ENCODE data around the gene SIVA1. TPM values are rescaled to one million over a fixed set of nuclear protein-coding genes. Genes with fewer than 3 reads are reported as not detected.

SIVA1 gene
- total and polyA plus RNA-seq, 2 of the 4 experiments (the other 2 are of a cell fraction) = 166 to 184 TPM

GRCh38 chr14:104751539-104752422 lies 1.2 kb upstream of the SIVA1 start:
- Histone ChIP-seq H3K9me1 (ENCODE audit: insufficient read depth, low read length) (peaks cover 11% of the 10 kb centered on the region), H3K4me1 (ENCODE audit: control insufficient read depth, insufficient read depth, low read length) (peaks cover 25% of the 10 kb centered on the region), H3K56ac (ENCODE audit: extremely low read depth, insufficient read depth, low read length) (0 out of 2 replicates have a peak overlapping the region, but pooled peaks have one; percentile 52), H4K5ac (ENCODE audit: low read depth, low read length) (0 out of 2 replicates have a peak overlapping the region, but pooled peaks have one; percentile 36), H2BK5ac (ENCODE audit: low read depth, low read length, poor library complexity, severe bottlenecking) (peak overlapping the region; percentile 33), H3K79me1 (ENCODE audit: low read depth in 1 of 2, low read length in 2 of 2) (peaks cover 2 to 33% of the 10 kb centered on the region in 2 experiments; a peak in 2 of 4 replicates), H2AFZ (replicated peaks; ENCODE audit: low read length, poor library complexity) (peak overlapping the region; percentile 93), H4K91ac (ENCODE audit: insufficient read depth, low read depth, low read length) (no peak overlapping the region; the same call in 1 of the 2 replicates), H3K14ac (replicated peaks; ENCODE audit: low read depth, low read length) (peak overlapping the region; percentile 87), H2BK15ac (ENCODE audit: low read depth, low read length) (no peak overlapping the region), H3K18ac (ENCODE audit: low read depth, low read length) (no peak overlapping the region), H2AK5ac (ENCODE audit: low read depth, low read length) (no peak overlapping the region), H3K27ac (ENCODE audit: insufficient read depth, low read length) (peak overlapping the region; percentile 54), H3K4me2 (ENCODE audit: low read depth, low read length) (peak overlapping the region; percentile 87), H2AK9ac (replicated peaks; ENCODE audit: low read depth, low read length, poor library complexity) (peak overlapping the region; percentile 81), H3K36me3 (ENCODE audit: control insufficient read depth, insufficient read depth, low read length) (peaks cover 15% of the 10 kb centered on the region), H4K8ac (ENCODE audit: low read depth in 2 of 2, low read length in 2 of 2) (peak overlapping the region; percentile 64 to 79; a peak in 2 of 4 replicates), H3K9ac (ENCODE audit: low read depth, low read length) (peak overlapping the region; percentile 69; the same call in 1 of the 2 replicates), H3K9me3 (ENCODE audit: control insufficient read depth, insufficient read depth, low read length) (no peaks in the 10 kb centered on the region), H3K4ac (ENCODE audit: low read depth, low read length) (peak overlapping the region; percentile 52), H2BK120ac (ENCODE audit: low read depth, low read length) (peak overlapping the region; percentile 65; the same call in 1 of the 2 replicates), H4K20me1 (ENCODE audit: insufficient read depth, low read length) (peaks cover 32% of the 10 kb centered on the region), H3K4me3 (ENCODE audit: insufficient read depth, low read depth, low read length) (peak overlapping the region; percentile 46), H2BK20ac (ENCODE audit: low read depth, low read length) (no peak overlapping the region), H3K27me3 (ENCODE audit: control insufficient read depth, insufficient read depth, low read length) (no peaks in the 10 kb centered on the region), H3K23ac (ENCODE audit: low read depth, low read length) (no peak overlapping the region)
- no peak for ATAC-seq (ENCODE audit: low read depth)
- intact Hi-C loops (cut with micrococcal nuclease) = no loop called here
- DNase-seq = no peak
- no TSS peak for BruUV-seq (replicated peaks)
- ChIA-PET POLR2A (ENCODE audit: unreplicated experiment) (no interaction called here), CTCF (no interaction called here)
- 79% methylated on average over 24 of the region's 90 CpGs; no CpG with 5 or more reads in 1 of the 2 experiments for WGBS, 2 experiments (ENCODE audit: extremely low coverage in 2 of 2, insufficient read length in 1 of 2)
- TF ChIP-seq SMC3 (IDR thresholded peaks at IDR 0.05; ENCODE audit: low read depth, low read length) = no peak
- TF ChIP-seq NFE2L2 (IDR thresholded peaks at IDR 0.05; ENCODE audit: low read depth, low read length) = no peak
- no peak for TF ChIP-seq RAD21 (IDR thresholded peaks at IDR 0.05; ENCODE audit: low read length)
- TF ChIP-seq BHLHE40 (IDR thresholded peaks at IDR 0.05; ENCODE audit: low read depth, low read length) = no peak
- TF ChIP-seq RCOR1 (IDR thresholded peaks at IDR 0.05; ENCODE audit: insufficient replicate concordance, low read length) = no peak
- no peak for TF ChIP-seq FOS (IDR thresholded peaks at IDR 0.05; ENCODE audit: low read depth, low read length)
- TF ChIP-seq MAFK (IDR thresholded peaks at IDR 0.05; ENCODE audit: low read depth, low read length) = no peak
- TF ChIP-seq MXI1 (IDR thresholded peaks at IDR 0.05; ENCODE audit: borderline replicate concordance, low read depth, low read length) = no peak
- no peak for TF ChIP-seq MAZ (IDR thresholded peaks at IDR 0.05; ENCODE audit: borderline replicate concordance, low read depth, low read length)
- TF ChIP-seq RFX5 (IDR thresholded peaks at IDR 0.05; ENCODE audit: low read depth, low read length) = no peak
- dilution Hi-C loops (cut with HindIII; ENCODE audit: low sequenced_read_pairs, unreplicated experiment) = no loop called here
- in situ Hi-C loops (cut with MboI; ENCODE audit: low sequenced_read_pairs) = no loop called here
